ENCODE measurements around the gene PRR33. TPM values are rescaled to one million over a fixed set of nuclear protein-coding genes. Genes with fewer than 3 reads are reported as not detected.

The PRR33 gene
- total and polyA plus RNA-seq, 10 of the 15 experiments (the other 5 are each of a cell fraction or from before 2014, with no cell fraction given), result 0.02 to 1.0 (median 0.38) TPM; not detected in 6

DNA sequence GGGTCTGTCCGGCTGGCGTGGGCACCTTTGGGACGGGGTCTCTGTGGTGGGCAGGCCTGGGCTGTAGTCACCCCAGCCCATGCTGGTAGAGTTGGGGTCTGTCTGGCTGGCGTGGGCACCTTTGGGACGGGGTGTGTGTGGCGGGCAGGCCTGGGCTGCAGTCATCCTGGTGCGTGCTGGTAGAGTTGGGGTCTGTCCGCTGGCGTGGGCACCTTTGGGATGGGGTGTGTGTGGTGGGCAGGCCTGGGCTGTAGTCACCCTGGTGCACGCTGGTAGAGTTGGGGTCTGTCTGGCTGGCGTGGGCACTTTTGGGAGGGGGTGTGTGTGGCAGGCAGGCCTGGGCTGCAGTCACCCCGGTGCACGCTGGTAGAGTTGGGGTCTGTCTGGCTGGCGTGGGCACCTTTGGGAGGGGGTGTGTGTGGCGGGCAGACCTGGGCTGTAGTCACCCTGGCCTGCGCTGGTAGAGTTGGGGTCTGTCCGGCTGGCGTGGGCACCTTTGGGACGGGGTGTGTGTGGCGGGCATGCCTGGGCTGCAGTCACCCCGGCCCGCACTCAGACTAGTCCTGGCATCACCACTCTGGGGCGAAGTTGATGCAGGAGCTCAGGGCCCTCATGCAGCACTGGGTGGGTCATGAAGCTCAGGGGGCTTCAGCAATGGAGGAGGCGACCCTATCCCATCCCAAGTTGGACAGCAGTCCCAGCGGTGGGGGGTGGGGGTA is 19.3 kb downstream of the PRR33 start:
- intact Hi-C loops (cut with micrococcal nuclease; ENCODE audit: unreplicated experiment) (no loop called here), in situ Hi-C loops (cut with MboI) (no loop called here)
- Histone ChIP-seq H3K9me3 (replicated peaks; ENCODE audit: control insufficient read depth, insufficient read depth, low read length) (no peaks in the 10 kb centered on the region), H3K27ac (ENCODE audit: control insufficient read depth, insufficient read depth) (no peak overlapping the region), H3K36me3 (ENCODE audit: control insufficient read depth in 2 of 2, insufficient read depth in 2 of 2, low read length in 1 of 2) (peaks cover 0 to 1% of the 10 kb centered on the region in 2 experiments; a peak in 3 of 4 replicates), H3K4me2 (ENCODE audit: control insufficient read depth, insufficient read depth) (no peak overlapping the region), H3K27me3 (replicated peaks in 1 of 2; ENCODE audit: control insufficient read depth in 2 of 2, insufficient read depth in 2 of 2, low read length in 1 of 2) (no peaks in the 10 kb centered on the region), H2AFZ (ENCODE audit: control insufficient read depth, low read depth, low read length) (no peak overlapping the region), H3K4me1 (ENCODE audit: control insufficient read depth, insufficient read depth, low read length) (no peaks in the 10 kb centered on the region), H3K4me3 (no peak overlapping the region), H4K20me1 (ENCODE audit: control insufficient read depth, insufficient read depth) (no peaks in the 10 kb centered on the region; the same call in 1 of the 2 replicates), H3K79me2 (ENCODE audit: control insufficient read depth, insufficient read depth, low read length) (peaks cover 1% of the 10 kb centered on the region), H3K9ac (ENCODE audit: control insufficient read depth, insufficient read depth, low read length) (no peak overlapping the region)
- FAIRE-seq (no peak), DNase-seq (ENCODE audit: low read depth, low spot score) (no peak), ATAC-seq (no peak)
- CTCF ChIA-PET, result no interaction called here
- RAD21 ChIA-PET (ENCODE audit: unreplicated experiment), result no interaction called here
- WGBS (ENCODE audit: insufficient coverage, insufficient replicate concordance, low lambda C conversion rate, missing lambda C conversion rate), result 94% methylated on average over 19 of the region's 25 CpGs
- POLR2A ChIA-PET, result no interaction called here
- TF ChIP-seq BACH1 (IDR thresholded peaks at IDR 0.05; ENCODE audit: borderline replicate concordance) (no peak), WRNIP1 (IDR thresholded peaks at IDR 0.05; ENCODE audit: borderline replicate concordance, low read depth, low read length) (no peak), POLR2AphosphoS5 (IDR thresholded peaks at IDR 0.05; ENCODE audit: low read length) (0 out of 2 replicates have a peak, but pooled peaks have one; percentile 12), YY1 (IDR thresholded peaks at IDR 0.05; ENCODE audit: low read depth, low read length) (no peak), LARP7 (IDR thresholded peaks at IDR 0.05) (no peak)
- no TSS peak for BruUV-seq (replicated peaks)
- SMC1A ChIA-PET (ENCODE audit: uncharacterized antibody, unreplicated experiment), result no interaction called here

- DNase-seq (ENCODE audit: low read depth, low spot score), result no peak
- peaks cover 2% of the 10 kb centered on the region for H3K79me2 ChIP-seq (ENCODE audit: control insufficient read depth, insufficient read depth, low read length)
- no peak overlapping the region for H3K27ac ChIP-seq (ENCODE audit: control insufficient read depth, insufficient read depth)
- ChIA-PET POLR2A (no interaction called here), RAD21 (ENCODE audit: unreplicated experiment) (no interaction called here), SMC1A (ENCODE audit: uncharacterized antibody, unreplicated experiment) (no interaction called here), CTCF (interaction anchor here (1.8 kb wide), 1 partner anchor 11 kb away, joined by 5 read pairs; no protein-coding TSS in a partner anchor)
- no peaks in the 10 kb centered on the region for H3K4me1 ChIP-seq (ENCODE audit: control insufficient read depth, insufficient read depth, low read length)
- intact Hi-C loops (cut with micrococcal nuclease; ENCODE audit: unreplicated experiment), result no loop called here
- H3K9ac ChIP-seq (ENCODE audit: control insufficient read depth, insufficient read depth, low read length), result no peak overlapping the region
- FAIRE-seq, result no peak
- no peak overlapping the region for H3K4me2 ChIP-seq (ENCODE audit: control insufficient read depth, insufficient read depth)
- 92% methylated on average over 15 of the region's 15 CpGs for WGBS (ENCODE audit: insufficient coverage, insufficient replicate concordance, low lambda C conversion rate, missing lambda C conversion rate)
- in situ Hi-C loops (cut with MboI), result no loop called here
- no peaks in the 10 kb centered on the region for H3K9me3 ChIP-seq (replicated peaks; ENCODE audit: control insufficient read depth, insufficient read depth, low read length)
- H2AFZ ChIP-seq (ENCODE audit: control insufficient read depth, low read depth, low read length), result no peak overlapping the region
- no peak overlapping the region for H3K4me3 ChIP-seq
- ATAC-seq, result no peak
- 0 out of 2 replicates have a peak, but pooled peaks have one; percentile 1 for TF ChIP-seq POLR2A (IDR thresholded peaks at IDR 0.05; ENCODE audit: low read depth, low read length)
- no peak for TF ChIP-seq TAF1 (IDR thresholded peaks at IDR 0.05; ENCODE audit: borderline replicate concordance, low read depth, low read length)
- H4K20me1 ChIP-seq (ENCODE audit: control insufficient read depth, insufficient read depth), result no peaks in the 10 kb centered on the region; the same call in 1 of the 2 replicates
- BruUV-seq (replicated peaks), result no TSS peak
- H3K36me3 ChIP-seq (ENCODE audit: control insufficient read depth in 2 of 2, insufficient read depth in 2 of 2, low read length in 1 of 2), result peaks cover 0 to 3% of the 10 kb centered on the region in 2 experiments; a peak in 3 of 4 replicates
- no peaks in the 10 kb centered on the region for H3K27me3 ChIP-seq (replicated peaks in 1 of 2; ENCODE audit: control insufficient read depth in 2 of 2, insufficient read depth in 2 of 2, low read length in 1 of 2)
Observed at GRCh38 chr11:1871531-1871930, 20.2 kb downstream of the PRR33 start.
